Transverse colon (tissue), 4 donors: ENCODE data around the gene BAHCC1.

ENCODE experiments used
- CTCF ChIP-seq, 5 experiments: fragments of 200-600 bp in 3 of 5; fragments of 450-650 bp in 2 of 5; sonication (generic) in 3 of 5; IDR thresholded peaks; 1 replicate in 2 of 5; 2 replicates in 3 of 5; pipeline ENCODE4 v1.5.1; 2016 to 2017; ENCODE audit warnings: antibody characterized with exemption in 5 of 5, inconsistent platforms in 3 of 5, mild to moderate bottlenecking in 2 of 5, moderate library complexity in 1 of 5
- EP300 ChIP-seq: sonication (generic); formaldehyde crosslinking; IDR thresholded peaks from one replicate; pipeline ENCODE4 v1.6.1; 2017; ENCODE audit warnings: antibody characterized with exemption, low read depth
- POLR2A ChIP-seq: fragments of 450-650 bp; IDR thresholded peaks from one replicate; pipeline ENCODE4 v1.6.1; 2016; ENCODE audit warnings: antibody characterized with exemption, mild to moderate bottlenecking, moderate library complexity
- POLR2AphosphoS5 ChIP-seq, 3 donors: sonication (generic); formaldehyde crosslinking; IDR thresholded peaks; one replicate each; pipeline ENCODE4 v1.6.1; 2016; ENCODE audit warnings: antibody characterized with exemption in 3 of 3

GRCh38 chr17:81457401-81457800 lies 62.1 kb downstream of the BAHCC1 start:
- TF ChIP-seq CTCF (IDR thresholded peaks at IDR 0.05) (no peak), POLR2A (no peak), POLR2AphosphoS5 (IDR thresholded peaks at IDR 0.05) (no peak), EP300 (no peak)
